Stimulated activated naive CD4-positive, alpha-beta T cell treated with Interleukin-2 at 50 U/mL for 16 hours (primary cell): Measurements from ENCODE around the gene CASKIN2.

Experiments
- DNase-seq: peaks from one replicate; lab custom pipeline; 2025; lab: John Stamatoyannopoulos, UW

CASKIN2 gene

GRCh38 chr17:75515496-75516254 lies at the start of gene CASKIN2:
CASKIN2 (minus strand) TSS chr17:75515537; CDS start chr17:75513804, 1,733 bp downstream.
- DNase-seq = peak; percentile 77

GRCh38 chr17:75565066-75565465 lies 49.7 kb upstream of the CASKIN2 start:
- DNase-seq = no peak

GRCh38 chr17:75564195-75564594 lies 48.9 kb upstream of the CASKIN2 start:
- no peak for DNase-seq

GRCh38 chr17:75563063-75563758 lies 47.9 kb upstream of the CASKIN2 start:
- DNase-seq = no peak

- DNase-seq = no peak
Measured at GRCh38 chr17:75561927-75562603, 46.7 kb upstream of the CASKIN2 start.

GRCh38 chr17:75559958-75560533 lies 44.7 kb upstream of the CASKIN2 start:
- DNase-seq = no peak

GRCh38 chr17:75558666-75559530 lies 43.6 kb upstream of the CASKIN2 start:
- no peak for DNase-seq

GRCh38 chr17:75557852-75558665 lies 42.7 kb upstream of the CASKIN2 start:
- no peak for DNase-seq

GRCh38 chr17:75557075-75557851 lies 41.9 kb upstream of the CASKIN2 start:
- no peak for DNase-seq

- no peak for DNase-seq
Measured at GRCh38 chr17:75555679-75556153, 40.4 kb upstream of the CASKIN2 start.

- DNase-seq = no peak
Measured at GRCh38 chr17:75553295-75554110, 38.2 kb upstream of the CASKIN2 start.

GRCh38 chr17:75552425-75553294 lies 37.3 kb upstream of the CASKIN2 start:
- no peak for DNase-seq

GRCh38 chr17:75551266-75551665 lies 35.9 kb upstream of the CASKIN2 start:
- DNase-seq = no peak

GRCh38 chr17:75550139-75550465 lies 34.8 kb upstream of the CASKIN2 start:
- DNase-seq = no peak

- no peak for DNase-seq
Measured at GRCh38 chr17:75549246-75550138, 34.2 kb upstream of the CASKIN2 start.

GRCh38 chr17:75548813-75549212 lies 33.5 kb upstream of the CASKIN2 start:
- no peak for DNase-seq

- no peak for DNase-seq
Measured at GRCh38 chr17:75547091-75547490, 31.8 kb upstream of the CASKIN2 start.
